Peyer's patch (tissue), 4 donors: Measurements from ENCODE around the gene ZBTB38.

Source experiments
- POLR2A ChIP-seq, 2 donors: fragments of 450-650 bp; IDR thresholded peaks; one replicate each; pipeline ENCODE4 v1.5.1; 2017; ENCODE audit warnings: antibody characterized with exemption in 2 of 2, mild to moderate bottlenecking in 2 of 2, moderate library complexity in 2 of 2
- TF ChIP-seq, protein P1 (sequence below), 6 experiments: fragments of 450-650 bp in 4 of 6; fragments of 200-600 bp in 2 of 6; sonication (generic) in 1 of 6; IDR thresholded peaks; one replicate each; pipeline ENCODE4 v1.5.1; 2017 to 2019; ENCODE audit warnings: antibody characterized with exemption in 6 of 6, mild to moderate bottlenecking in 3 of 6, moderate library complexity in 1 of 6

DNA sequence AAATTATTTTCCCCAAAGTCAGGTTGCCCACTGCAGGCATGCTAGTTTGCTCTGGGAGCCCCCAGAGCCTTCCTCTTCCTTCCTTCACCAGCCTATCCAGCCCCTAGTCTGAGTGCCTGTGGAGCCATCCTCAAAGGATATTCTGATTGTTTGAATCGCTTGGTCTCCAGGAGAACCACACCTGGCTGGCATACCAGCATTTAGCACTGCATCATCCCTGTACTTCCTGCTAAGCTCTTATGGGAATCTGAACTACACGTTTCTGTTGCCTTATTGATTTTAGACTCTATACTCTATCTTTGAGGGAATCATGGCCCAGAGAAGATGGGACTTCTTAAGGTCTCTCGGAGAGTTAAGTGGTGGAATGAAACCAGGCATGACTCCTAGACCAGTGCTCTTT lies 26.3 kb downstream of the ZBTB38 start:
- TF ChIP-seq, protein P1, sequence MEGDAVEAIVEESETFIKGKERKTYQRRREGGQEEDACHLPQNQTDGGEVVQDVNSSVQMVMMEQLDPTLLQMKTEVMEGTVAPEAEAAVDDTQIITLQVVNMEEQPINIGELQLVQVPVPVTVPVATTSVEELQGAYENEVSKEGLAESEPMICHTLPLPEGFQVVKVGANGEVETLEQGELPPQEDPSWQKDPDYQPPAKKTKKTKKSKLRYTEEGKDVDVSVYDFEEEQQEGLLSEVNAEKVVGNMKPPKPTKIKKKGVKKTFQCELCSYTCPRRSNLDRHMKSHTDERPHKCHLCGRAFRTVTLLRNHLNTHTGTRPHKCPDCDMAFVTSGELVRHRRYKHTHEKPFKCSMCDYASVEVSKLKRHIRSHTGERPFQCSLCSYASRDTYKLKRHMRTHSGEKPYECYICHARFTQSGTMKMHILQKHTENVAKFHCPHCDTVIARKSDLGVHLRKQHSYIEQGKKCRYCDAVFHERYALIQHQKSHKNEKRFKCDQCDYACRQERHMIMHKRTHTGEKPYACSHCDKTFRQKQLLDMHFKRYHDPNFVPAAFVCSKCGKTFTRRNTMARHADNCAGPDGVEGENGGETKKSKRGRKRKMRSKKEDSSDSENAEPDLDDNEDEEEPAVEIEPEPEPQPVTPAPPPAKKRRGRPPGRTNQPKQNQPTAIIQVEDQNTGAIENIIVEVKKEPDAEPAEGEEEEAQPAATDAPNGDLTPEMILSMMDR (IDR thresholded peaks at IDR 0.05) = no peak
- no peak for TF ChIP-seq POLR2A (IDR thresholded peaks at IDR 0.05)
